Colonic mucosa (tissue), 4 donors: ENCODE measurements around the gene ZSWIM1. TPM values are rescaled to one million over a fixed set of nuclear protein-coding genes. Genes with fewer than 3 reads are reported as not detected.

ENCODE experiments used
- DNase-seq: peaks from one replicate; pipeline ENCODE4 v3.0.0-alpha.2; 2020
- H3K27ac ChIP-seq: fragments of 200-600 bp; one replicate; pipeline ENCODE4 v1.8.0; 2021
- H3K27me3 ChIP-seq: fragments of 200-600 bp; one replicate; pipeline ENCODE4 v1.8.0; 2021
- H3K36me3 ChIP-seq: fragments of 200-600 bp; one replicate; pipeline ENCODE4 v1.8.0; 2021
- H3K4me1 ChIP-seq: fragments of 200-600 bp; one replicate; pipeline ENCODE4 v1.8.0; 2021; ENCODE audit warnings: mild to moderate bottlenecking
- H3K4me3 ChIP-seq: fragments of 200-600 bp; one replicate; pipeline ENCODE4 v1.8.0; 2021
- H3K9ac ChIP-seq, 2 donors: one replicate each; pipeline ENCODE4 v1.7.0; 2013; ENCODE audit warnings: control low read depth in 2 of 2, low read depth in 2 of 2, low read length in 2 of 2
- H3K9me3 ChIP-seq: fragments of 200-600 bp; one replicate; pipeline ENCODE4 v1.8.0; 2021
- CTCF ChIP-seq: fragments of 200-600 bp; IDR thresholded peaks from one replicate; pipeline ENCODE4 v1.8.0; 2022; ENCODE audit warnings: antibody characterized with exemption, mild to moderate bottlenecking
- intact Hi-C: fragments of 100-400 bp; cut with DNase I; formaldehyde crosslinking; loops from one replicate; pipeline ENCODE4 v1.14.1; 2022
- total RNA-seq, 2 donors: library from RNA; stranded (reverse); fragmentation: NEBNext Ultra II Directional in 1 of 2; extraction: Animal tissue kit (Norgen Biotek cat#: 25700) in 1 of 2; gene quantifications; one replicate each; pipeline ENCODE4 v1.2.1, GENCODE V29; 2021
- donor health status: healthy.
- donor health status: DM: no; HTN: no; CAD: no.
- donor health status: DM: no; HTN: no; CAD: no.

The ZSWIM1 gene
- total RNA-seq, 2 donors from 2014 or later: 13.3 to 13.4 TPM

- TF ChIP-seq CTCF: no peak
- H3K27ac ChIP-seq: peak within 1 kb of the TSS; percentile 71
- H3K27me3 ChIP-seq: no peaks in the 10 kb centered on the region
- peak; percentile 97 for DNase-seq
- intact Hi-C loops: loop anchor here (5.0 kb wide), 2 partner anchors 41 to 71 kb away; partner anchors contain the start of gene PCIF1
- peak within 1 kb of the TSS; percentile 86 to 96 for H3K9ac ChIP-seq
- H3K9me3 ChIP-seq: no peaks in the 10 kb centered on the region
- H3K4me3 ChIP-seq: peak within 1 kb of the TSS; percentile 94
- peaks cover 7% of the 10 kb centered on the region for H3K36me3 ChIP-seq
- H3K4me1 ChIP-seq: peaks cover 18% of the 10 kb centered on the region
Observed at GRCh38 chr20:45890985-45891983, 10.3 kb downstream of the ZSWIM1 start, which contains the start of the genes CTSA and NEURL2. CTSA (plus strand) TSS chr20:45891335; CDS start chr20:45891569, 234 bp downstream. NEURL2 (minus strand) TSS chr20:45891208; CDS start chr20:45890991, 217 bp downstream.

GRCh38 chr20:45892049-45892825 is 11.2 kb downstream of the ZSWIM1 start:
- intact Hi-C loops: loop anchor here (5.0 kb wide), 2 partner anchors 40 to 70 kb away; partner anchors contain the start of gene PCIF1
- H3K9me3 ChIP-seq: no peaks in the 10 kb centered on the region
- H3K4me3 ChIP-seq: peak overlapping the region; percentile 94
- H3K27ac ChIP-seq: peak overlapping the region; percentile 71
- H3K27me3 ChIP-seq: no peaks in the 10 kb centered on the region
- peaks cover 13% of the 10 kb centered on the region for H3K36me3 ChIP-seq
- peaks cover 18% of the 10 kb centered on the region for H3K4me1 ChIP-seq
- H3K9ac ChIP-seq: peak overlapping the region; percentile 86 to 96
- no peak for TF ChIP-seq CTCF
- DNase-seq: peak; percentile 57

DNA sequence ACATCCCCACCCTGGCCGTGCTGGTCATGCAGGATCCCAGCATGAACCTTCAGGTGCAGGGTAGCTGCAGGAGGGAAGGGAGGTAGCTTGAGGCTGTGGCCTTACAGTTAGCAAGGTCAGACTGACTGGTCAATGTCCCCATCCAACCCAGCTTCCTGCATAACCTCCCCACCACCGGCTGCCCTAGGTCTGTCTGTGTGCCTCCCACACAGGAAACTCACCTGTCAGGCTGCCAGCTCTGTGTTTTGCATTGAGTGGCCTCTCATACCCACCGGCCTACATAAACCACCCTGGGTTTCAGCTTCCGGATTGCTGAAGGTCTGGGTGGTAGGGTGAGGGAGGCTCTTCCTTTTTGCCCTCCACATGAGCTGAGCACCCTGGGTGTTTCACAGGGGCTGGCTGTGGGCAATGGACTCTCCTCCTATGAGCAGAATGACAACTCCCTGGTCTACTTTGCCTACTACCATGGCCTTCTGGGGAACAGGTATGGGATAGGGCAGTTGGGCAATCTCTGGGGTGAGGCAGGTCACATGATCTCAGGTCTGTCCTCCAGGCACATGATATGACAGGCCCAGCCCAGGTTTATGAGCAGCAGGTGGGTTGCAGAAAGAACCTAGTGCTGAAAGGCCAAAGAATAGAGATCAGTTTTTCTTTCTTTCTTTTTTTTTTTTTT is 11.9 kb downstream of the ZSWIM1 start:
- H3K36me3 ChIP-seq: peaks cover 13% of the 10 kb centered on the region
- no peaks in the 10 kb centered on the region for H3K27me3 ChIP-seq
- peaks cover 18% of the 10 kb centered on the region for H3K4me1 ChIP-seq
- peak; percentile 81 for DNase-seq
- no peaks in the 10 kb centered on the region for H3K9me3 ChIP-seq
- H3K27ac ChIP-seq: peak overlapping the region; percentile 71
- H3K4me3 ChIP-seq: no peak overlapping the region
- TF ChIP-seq CTCF: no peak
- peak overlapping the region; percentile 40 to 86 for H3K9ac ChIP-seq
- intact Hi-C loops: loop anchor here (5.0 kb wide), 2 partner anchors 39 to 69 kb away; partner anchors contain the start of gene PCIF1

- H3K36me3 ChIP-seq: peaks cover 13% of the 10 kb centered on the region
- no peak overlapping the region for H3K4me3 ChIP-seq
- H3K4me1 ChIP-seq: peaks cover 18% of the 10 kb centered on the region
- H3K9ac ChIP-seq: no peak overlapping the region
- no peaks in the 10 kb centered on the region for H3K27me3 ChIP-seq
- no peaks in the 10 kb centered on the region for H3K9me3 ChIP-seq
- TF ChIP-seq CTCF: no peak
- intact Hi-C loops: loop anchor here (5.0 kb wide), 2 partner anchors 38 to 68 kb away; partner anchors contain the start of gene PCIF1
- H3K27ac ChIP-seq: no peak overlapping the region
- DNase-seq: no peak
Observed at GRCh38 chr20:45893831-45894230, 12.8 kb downstream of the ZSWIM1 start.
